K562 (cell line): Measurements from ENCODE around the gene EMC9. TPM values are rescaled to one million over a fixed set of nuclear protein-coding genes. Genes with fewer than 3 reads are reported as not detected.

Source experiments
- AFF4 ChIP-seq: sonication (generic); formaldehyde crosslinking; IDR thresholded peaks from 2 replicates; pipeline ENCODE4 v1.8.0; 2023; ENCODE audit warnings: mild to moderate bottlenecking, missing genetic modification reagents
- BRD9 ChIP-seq: fragments of 450-650 bp; IDR thresholded peaks from 2 replicates; pipeline ENCODE4 v1.6.1; 2018; ENCODE audit warnings: low read depth; ENCODE audit not compliant: partially characterized antibody
- GTF2A2 ChIP-seq: IDR thresholded peaks from 2 replicates; pipeline ENCODE4 v1.6.1; 2016; ENCODE audit warnings: mild to moderate bottlenecking, missing genetic modification characterization, missing compliant biosample characterization
- HIVEP1 ChIP-seq: fragments of 250-450 bp; sonication (Bioruptor Pico); IDR thresholded peaks from 2 replicates; pipeline ENCODE4 v1.4.0; 2020; ENCODE audit warnings: mild to moderate bottlenecking
- HNRNPUL1 ChIP-seq: fragments of 200-400 bp; formaldehyde crosslinking; IDR thresholded peaks from 2 replicates; pipeline ENCODE4 v1.6.1; 2017; ENCODE audit warnings: low read length
- NCOA1 ChIP-seq: fragments of 450-650 bp; IDR thresholded peaks from 2 replicates; pipeline ENCODE4 v1.6.1; 2016; ENCODE audit warnings: low read depth
- RHOXF2B ChIP-seq: fragments of 250-450 bp; sonication (Bioruptor Pico); conservative IDR thresholded peaks from 2 replicates; pipeline ENCODE4 v1.5.1; 2021
- SLC30A9 ChIP-seq: fragments of 250-450 bp; sonication (Bioruptor Pico); IDR thresholded peaks from 2 replicates; pipeline ENCODE4 v1.8.0; 2022; ENCODE audit warnings: mild to moderate bottlenecking, moderate library complexity
- SMAD3 ChIP-seq: fragments of 450-650 bp; formaldehyde crosslinking; conservative IDR thresholded peaks from 2 replicates; pipeline ENCODE4 v1.4.0; 2020; ENCODE audit warnings: mild to moderate bottlenecking
- SOX6 ChIP-seq: fragments of 450-650 bp; IDR thresholded peaks from 2 replicates; pipeline ENCODE4 v1.6.1; 2014; ENCODE audit warnings: mild to moderate bottlenecking
- SRF ChIP-seq, 2 experiments: fragments of 250-450, 450-650 bp in 1 of 2; sonication (Bioruptor Pico) in 1 of 2; sonication (generic) in 1 of 2; formaldehyde crosslinking; IDR thresholded peaks; 2 replicates each; pipeline versions ENCODE4 v1.5.0 to v1.5.1; 2020 to 2022; ENCODE audit warnings: mild to moderate bottlenecking in 1 of 2, missing genetic modification reagents in 1 of 2
- TAF1 ChIP-seq: IDR thresholded peaks from 2 replicates; pipeline ENCODE4 v1.6.1; 2011; ENCODE audit warnings: mild to moderate bottlenecking, low read length, moderate library complexity; ENCODE audit not compliant: insufficient read depth, control insufficient read depth, severe bottlenecking; ENCODE audit errors: extremely low read depth
- TBP ChIP-seq: optimal IDR thresholded peaks from 2 replicates; pipeline ENCODE3; 2011; ENCODE audit warnings: low read depth, low read length, improper control_type of control experiment
- TCF7L2 ChIP-seq: fragments of 150-350 bp; IDR thresholded peaks from 2 replicates; pipeline ENCODE4 v1.6.1; 2016; ENCODE audit warnings: low read depth, mild to moderate bottlenecking, low read length, moderate library complexity
- YY1 ChIP-seq, 3 experiments: IDR thresholded peaks; 2 replicates each; pipeline ENCODE4 v1.6.1; 2011; ENCODE audit warnings: low read length in 2 of 3, mild to moderate bottlenecking in 2 of 3, moderate library complexity in 2 of 3, borderline replicate concordance in 1 of 3, control low read depth in 1 of 3, low read depth in 1 of 3; ENCODE audit not compliant: insufficient read depth in 3 of 3, insufficient replicate concordance in 2 of 3, control insufficient read depth in 1 of 3, insufficient read length in 1 of 3; ENCODE audit errors: extremely low read depth in 1 of 3
- ZFP30 ChIP-seq: fragments of 250-450 bp; sonication (Bioruptor Pico); IDR thresholded peaks from 2 replicates; pipeline ENCODE4 v1.8.0; 2022; ENCODE audit warnings: moderate library complexity, mild to moderate bottlenecking, inconsistent platforms, borderline replicate concordance
- ZKSCAN8 ChIP-seq: fragments of 200-800 bp; sonication (Bioruptor generic); IDR thresholded peaks from 2 replicates; pipeline ENCODE4 v1.6.1; 2016; ENCODE audit warnings: missing genetic modification characterization, missing compliant biosample characterization
- ZNF316 ChIP-seq: fragments of 450-650 bp; IDR thresholded peaks from 2 replicates; pipeline ENCODE4 v1.6.1; 2016
- ZNF41 ChIP-seq: fragments of 250-450 bp; sonication (Bioruptor Pico); conservative IDR thresholded peaks from 2 replicates; pipeline ENCODE4 v1.4.0; 2020; ENCODE audit warnings: mild to moderate bottlenecking
- polyA plus RNA-seq, 8 experiments: library from polyadenylated mRNA; depleted of rRNA in 4 of 8; stranded (reverse) in 5 of 8; unstranded in 3 of 8; fragments of >200 nt; fragmentation: Nextera tagmentation in 2 of 8; fragmentation: Illumina TruSeq in 1 of 8; extraction: Ambion mirVana in 2 of 8; extraction: Trizol in 1 of 8; gene quantifications; 2 replicates each; pipeline versions ENCODE4 v1.2.1 to v1.2.3, GENCODE V29; 2011 to 2014; ENCODE audit warnings: inconsistent platforms in 1 of 8, missing spikeins in 1 of 8
- total RNA-seq, 7 experiments: library from RNA; depleted of rRNA in 6 of 7; stranded (reverse); fragments of >200 nt in 6 of 7; fragmentation: Illumina TruSeq in 2 of 7; extraction: Trizol in 2 of 7; gene quantifications; 2 replicates each; pipeline versions ENCODE4 v1.2.1 to v1.2.3, GENCODE V29; 2011 to 2021; ENCODE audit warnings: low replicate concordance in 1 of 7
- TF ChIP-seq, protein P1 (sequence below): fragments of 250-450 bp; sonication (Bioruptor Pico); IDR thresholded peaks from 2 replicates; pipeline ENCODE4 v1.8.0; 2021; ENCODE audit warnings: borderline replicate concordance, mild to moderate bottlenecking, moderate library complexity; ENCODE audit not compliant: poor library complexity, severe bottlenecking
- TF ChIP-seq, protein P2 (sequence below): IDR thresholded peaks from 2 replicates; pipeline ENCODE4 v1.6.1; 2014; ENCODE audit warnings: antibody characterized with exemption

Gene EMC9
- total and polyA plus RNA-seq, 9 of the 15 experiments (the other 6 are each of a cell fraction or from before 2014, with no cell fraction given), result 3.1 to 13.2 (median 7.8) TPM

- TF ChIP-seq AFF4 (0 out of 2 replicates have a peak, but pooled peaks have one; percentile 25), TBP (peak; percentile 35), RHOXF2B (CRISPR knock-in tag) (no peak), SOX6 (no peak), ZNF316 (no peak), ZNF41 (no peak), YY1 (IDR thresholded peaks at IDR 0.05; ENCODE audit: borderline replicate concordance in 1 of 3, control insufficient read depth in 1 of 3, extremely low read depth in 1 of 3, insufficient read depth in 3 of 3, insufficient read length in 1 of 3, insufficient replicate concordance in 2 of 3, low read depth in 1 of 3, low read length in 2 of 3) (peak in 1 of 3 experiments; percentile 72), HNRNPUL1 (no peak), ZFP30 (CRISPR knock-in tag) (no peak), TCF7L2 (no peak), SLC30A9 (no peak), GTF2A2 (tag) (no peak), HIVEP1 (CRISPR knock-in tag) (no peak), SRF (CRISPR knock-in tag; IDR thresholded peaks at IDR 0.05) (peak in 1 of 2 experiments; percentile 41; a peak in 1 of 4 replicates), SMAD3 (0 out of 2 replicates have a peak, but pooled peaks have one; percentile 33), BRD9 (no peak), NCOA1 (no peak), ZKSCAN8 (CRISPR knock-in tag) (no peak), TAF1 (peak; percentile 60)
- TF ChIP-seq, protein P1, sequence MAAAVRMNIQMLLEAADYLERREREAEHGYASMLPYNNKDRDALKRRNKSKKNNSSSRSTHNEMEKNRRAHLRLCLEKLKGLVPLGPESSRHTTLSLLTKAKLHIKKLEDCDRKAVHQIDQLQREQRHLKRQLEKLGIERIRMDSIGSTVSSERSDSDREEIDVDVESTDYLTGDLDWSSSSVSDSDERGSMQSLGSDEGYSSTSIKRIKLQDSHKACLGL (CRISPR knock-in tag), result peak; percentile 80
- TF ChIP-seq, protein P2, sequence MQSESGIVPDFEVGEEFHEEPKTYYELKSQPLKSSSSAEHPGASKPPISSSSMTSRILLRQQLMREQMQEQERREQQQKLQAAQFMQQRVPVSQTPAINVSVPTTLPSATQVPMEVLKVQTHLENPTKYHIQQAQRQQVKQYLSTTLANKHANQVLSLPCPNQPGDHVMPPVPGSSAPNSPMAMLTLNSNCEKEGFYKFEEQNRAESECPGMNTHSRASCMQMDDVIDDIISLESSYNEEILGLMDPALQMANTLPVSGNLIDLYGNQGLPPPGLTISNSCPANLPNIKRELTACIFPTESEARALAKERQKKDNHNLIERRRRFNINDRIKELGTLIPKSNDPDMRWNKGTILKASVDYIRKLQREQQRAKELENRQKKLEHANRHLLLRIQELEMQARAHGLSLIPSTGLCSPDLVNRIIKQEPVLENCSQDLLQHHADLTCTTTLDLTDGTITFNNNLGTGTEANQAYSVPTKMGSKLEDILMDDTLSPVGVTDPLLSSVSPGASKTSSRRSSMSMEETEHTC, result peak; percentile 71; the same call in 1 of the 2 replicates
Observed at GRCh38 chr14:24114532-24115421, 26.6 kb downstream of the EMC9 start, which contains the start of the genes DCAF11 and NRL (continued).
